Activated CD4-positive, CD25-positive, alpha-beta regulatory T cell treated with anti-CD3 and anti-CD28 coated beads, Interleukin-2, amount 50 U/mL, for 24 hours (primary cell): Measurements from ENCODE around the gene GOLGB1.
A peak's percentile ranks its signal among the peaks of the same experiment; 100 is the strongest.
"Not testable (repeated sequence)": the region's sequence is repeated elsewhere in the genome, so short reads cannot be mapped to it uniquely, and the experiment has no call there.

Experiments used
- ATAC-seq, 2 donors: fragments of 150-1000 bp; cut with Tn5 transposase; one replicate each; pipeline ENCODE4 v1.10.0; 2021; ENCODE audit warnings: mild to moderate bottlenecking in 1 of 2, moderate library complexity in 1 of 2

GOLGB1 gene

GRCh38 chr3:121739902-121740301, 9.6 kb downstream of the GOLGB1 start:
- ATAC-seq: no peak

GRCh38 chr3:121737644-121738043, 11.9 kb downstream of the GOLGB1 start:
- ATAC-seq: no peak

GRCh38 chr3:121736112-121736511, 13.4 kb downstream of the GOLGB1 start:
- ATAC-seq: peak; percentile 23 to 67

GRCh38 chr3:121735047-121735696, 14.4 kb downstream of the GOLGB1 start:
- peak; percentile 89 to 94 for ATAC-seq

- ATAC-seq: no peak
Measured at GRCh38 chr3:121730940-121731687, 18.4 kb downstream of the GOLGB1 start.

GRCh38 chr3:121724130-121724529, 25.4 kb downstream of the GOLGB1 start:
- no peak for ATAC-seq

- ATAC-seq: no peak
Measured at GRCh38 chr3:121723485-121723884, 26.1 kb downstream of the GOLGB1 start.

GRCh38 chr3:121722411-121722810, 27.1 kb downstream of the GOLGB1 start:
- no peak for ATAC-seq

- no peak for ATAC-seq
Measured at GRCh38 chr3:121720163-121720562, 29.4 kb downstream of the GOLGB1 start.

GRCh38 chr3:121719423-121719822, 30.1 kb downstream of the GOLGB1 start:
- no peak for ATAC-seq

GRCh38 chr3:121718205-121718846, 31.2 kb downstream of the GOLGB1 start:
- ATAC-seq: peak in 1 of 2 donors; percentile 69

GRCh38 chr3:121710347-121710746, 39.2 kb downstream of the GOLGB1 start:
- ATAC-seq: no peak

- ATAC-seq: no peak
Measured at GRCh38 chr3:121707531-121708273, 41.8 kb downstream of the GOLGB1 start.

- no peak for ATAC-seq
Measured at GRCh38 chr3:121705541-121705940, 44.0 kb downstream of the GOLGB1 start.

- ATAC-seq: no peak
Measured at GRCh38 chr3:121703973-121704372, 45.6 kb downstream of the GOLGB1 start.

GRCh38 chr3:121698901-121699300, 50.6 kb downstream of the GOLGB1 start:
- no peak for ATAC-seq

- no peak for ATAC-seq
Measured at GRCh38 chr3:121698476-121698875, 51.1 kb downstream of the GOLGB1 start.

- no peak for ATAC-seq
Measured at GRCh38 chr3:121696186-121696585, 53.4 kb downstream of the GOLGB1 start.

- no peak for ATAC-seq
Measured at GRCh38 chr3:121692010-121692699, 57.4 kb downstream of the GOLGB1 start.

GRCh38 chr3:121690777-121691405, 58.6 kb downstream of the GOLGB1 start:
- peak in 1 of 2 donors; percentile 53 for ATAC-seq

GRCh38 chr3:121688747-121689146, 60.8 kb downstream of the GOLGB1 start:
- ATAC-seq: not testable (repeated sequence)

GRCh38 chr3:121681792-121682191, 67.7 kb downstream of the GOLGB1 start:
- peak in 1 of 2 donors; percentile 36 for ATAC-seq
